ENCODE results near the gene TBC1D24.

The TBC1D24 gene

DNA sequence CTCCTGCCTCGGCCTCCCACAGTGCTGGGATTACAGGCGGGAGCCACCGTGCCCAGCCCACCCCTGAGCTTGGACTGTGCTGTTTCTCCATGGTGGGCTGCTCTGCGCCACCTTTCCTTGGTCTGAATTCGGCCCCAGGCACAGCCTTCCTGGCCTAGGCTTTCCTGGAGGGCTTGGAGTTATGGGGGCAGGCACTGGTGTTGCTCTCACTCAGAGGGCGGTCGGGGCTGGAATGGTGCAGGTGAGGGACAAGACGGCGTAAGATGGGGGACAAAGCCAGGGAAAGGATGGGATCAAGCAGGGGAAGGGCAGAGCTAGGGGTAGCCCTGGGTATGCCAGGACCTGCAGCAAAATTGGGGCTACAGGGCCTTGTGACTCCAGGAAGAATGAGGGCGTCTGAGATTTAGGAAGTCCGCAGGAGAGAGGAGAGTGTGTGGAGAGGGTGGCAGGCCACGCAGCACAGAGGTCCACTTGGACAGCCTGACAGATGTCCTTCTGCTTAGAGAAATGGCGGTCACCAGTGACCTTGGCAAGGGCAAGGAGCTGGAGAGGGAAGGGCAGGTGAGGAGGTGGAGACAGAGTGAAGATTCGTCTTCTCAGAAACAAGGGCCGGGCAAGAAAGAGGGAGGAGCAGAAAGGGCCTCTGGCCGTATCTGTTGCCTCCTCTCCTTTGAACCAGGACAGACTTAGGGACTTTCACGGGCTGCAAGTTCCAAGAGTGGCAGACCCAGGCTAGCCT lies 37.2 kb downstream of the TBC1D24 start:
- H3F3A ChIP-seq (ENCODE audit: insufficient read depth, low read length): no peaks in the 10 kb centered on the region
- H3K27ac ChIP-seq (ENCODE audit: low read depth, low read length, poor library complexity, severe bottlenecking): no peak overlapping the region
- no peak overlapping the region for H2AFZ ChIP-seq (ENCODE audit: low read length)
- H4K20me1 ChIP-seq (ENCODE audit: insufficient read depth, low read length): no peaks in the 10 kb centered on the region
- no peak overlapping the region for H3K9ac ChIP-seq (ENCODE audit: low read length)
- no peak overlapping the region for H3K4me3 ChIP-seq (ENCODE audit: low read depth, low read length, poor library complexity, severe bottlenecking)
- no peaks in the 10 kb centered on the region for H3K9me3 ChIP-seq (ENCODE audit: low read length)
- H3K4me2 ChIP-seq (ENCODE audit: low read length): no peak overlapping the region
- TF ChIP-seq, protein P1, sequence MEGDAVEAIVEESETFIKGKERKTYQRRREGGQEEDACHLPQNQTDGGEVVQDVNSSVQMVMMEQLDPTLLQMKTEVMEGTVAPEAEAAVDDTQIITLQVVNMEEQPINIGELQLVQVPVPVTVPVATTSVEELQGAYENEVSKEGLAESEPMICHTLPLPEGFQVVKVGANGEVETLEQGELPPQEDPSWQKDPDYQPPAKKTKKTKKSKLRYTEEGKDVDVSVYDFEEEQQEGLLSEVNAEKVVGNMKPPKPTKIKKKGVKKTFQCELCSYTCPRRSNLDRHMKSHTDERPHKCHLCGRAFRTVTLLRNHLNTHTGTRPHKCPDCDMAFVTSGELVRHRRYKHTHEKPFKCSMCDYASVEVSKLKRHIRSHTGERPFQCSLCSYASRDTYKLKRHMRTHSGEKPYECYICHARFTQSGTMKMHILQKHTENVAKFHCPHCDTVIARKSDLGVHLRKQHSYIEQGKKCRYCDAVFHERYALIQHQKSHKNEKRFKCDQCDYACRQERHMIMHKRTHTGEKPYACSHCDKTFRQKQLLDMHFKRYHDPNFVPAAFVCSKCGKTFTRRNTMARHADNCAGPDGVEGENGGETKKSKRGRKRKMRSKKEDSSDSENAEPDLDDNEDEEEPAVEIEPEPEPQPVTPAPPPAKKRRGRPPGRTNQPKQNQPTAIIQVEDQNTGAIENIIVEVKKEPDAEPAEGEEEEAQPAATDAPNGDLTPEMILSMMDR (IDR thresholded peaks at IDR 0.05; ENCODE audit: low read length): no peak
- TF ChIP-seq EZH2 (IDR thresholded peaks at IDR 0.05; ENCODE audit: borderline replicate concordance, low read length): no peak
- H3K79me2 ChIP-seq (ENCODE audit: insufficient read depth, low read length): peaks cover 27% of the 10 kb centered on the region
- no peaks in the 10 kb centered on the region for H3K27me3 ChIP-seq (ENCODE audit: insufficient read depth, low read length)
- no peaks in the 10 kb centered on the region for H3K36me3 ChIP-seq (ENCODE audit: insufficient read depth, low read length)
- H3K4me1 ChIP-seq (ENCODE audit: insufficient read depth, low read length, severe bottlenecking): peaks cover 43% of the 10 kb centered on the region
- no peaks in the 10 kb centered on the region for H3K9me2 ChIP-seq (ENCODE audit: low read depth, low read length)

GRCh38 chr16:2512735-2513404 lies 37.9 kb downstream of the TBC1D24 start:
- TF ChIP-seq, protein P1 (IDR thresholded peaks at IDR 0.05; ENCODE audit: low read length): peak; percentile 59
- TF ChIP-seq EZH2 (IDR thresholded peaks at IDR 0.05; ENCODE audit: borderline replicate concordance, low read length): no peak
- peak overlapping the region; percentile 71 for H3K9ac ChIP-seq (ENCODE audit: low read length)
- H2AFZ ChIP-seq (ENCODE audit: low read length): peak overlapping the region; percentile 93; the same call in 1 of the 2 replicates
- peak overlapping the region; percentile 75 for H3K4me3 ChIP-seq (ENCODE audit: low read depth, low read length, poor library complexity, severe bottlenecking)
- no peaks in the 10 kb centered on the region for H4K20me1 ChIP-seq (ENCODE audit: insufficient read depth, low read length)
- no peaks in the 10 kb centered on the region for H3F3A ChIP-seq (ENCODE audit: insufficient read depth, low read length)
- H3K4me1 ChIP-seq (ENCODE audit: insufficient read depth, low read length, severe bottlenecking): peaks cover 41% of the 10 kb centered on the region
- no peaks in the 10 kb centered on the region for H3K36me3 ChIP-seq (ENCODE audit: insufficient read depth, low read length)
- peak overlapping the region; percentile 77 for H3K27ac ChIP-seq (ENCODE audit: low read depth, low read length, poor library complexity, severe bottlenecking)
- no peaks in the 10 kb centered on the region for H3K9me3 ChIP-seq (ENCODE audit: low read length)
- H3K79me2 ChIP-seq (ENCODE audit: insufficient read depth, low read length): peaks cover 31% of the 10 kb centered on the region
- H3K4me2 ChIP-seq (ENCODE audit: low read length): peak overlapping the region; percentile 92
- no peaks in the 10 kb centered on the region for H3K9me2 ChIP-seq (ENCODE audit: low read depth, low read length)
- no peaks in the 10 kb centered on the region for H3K27me3 ChIP-seq (ENCODE audit: insufficient read depth, low read length)

DNA sequence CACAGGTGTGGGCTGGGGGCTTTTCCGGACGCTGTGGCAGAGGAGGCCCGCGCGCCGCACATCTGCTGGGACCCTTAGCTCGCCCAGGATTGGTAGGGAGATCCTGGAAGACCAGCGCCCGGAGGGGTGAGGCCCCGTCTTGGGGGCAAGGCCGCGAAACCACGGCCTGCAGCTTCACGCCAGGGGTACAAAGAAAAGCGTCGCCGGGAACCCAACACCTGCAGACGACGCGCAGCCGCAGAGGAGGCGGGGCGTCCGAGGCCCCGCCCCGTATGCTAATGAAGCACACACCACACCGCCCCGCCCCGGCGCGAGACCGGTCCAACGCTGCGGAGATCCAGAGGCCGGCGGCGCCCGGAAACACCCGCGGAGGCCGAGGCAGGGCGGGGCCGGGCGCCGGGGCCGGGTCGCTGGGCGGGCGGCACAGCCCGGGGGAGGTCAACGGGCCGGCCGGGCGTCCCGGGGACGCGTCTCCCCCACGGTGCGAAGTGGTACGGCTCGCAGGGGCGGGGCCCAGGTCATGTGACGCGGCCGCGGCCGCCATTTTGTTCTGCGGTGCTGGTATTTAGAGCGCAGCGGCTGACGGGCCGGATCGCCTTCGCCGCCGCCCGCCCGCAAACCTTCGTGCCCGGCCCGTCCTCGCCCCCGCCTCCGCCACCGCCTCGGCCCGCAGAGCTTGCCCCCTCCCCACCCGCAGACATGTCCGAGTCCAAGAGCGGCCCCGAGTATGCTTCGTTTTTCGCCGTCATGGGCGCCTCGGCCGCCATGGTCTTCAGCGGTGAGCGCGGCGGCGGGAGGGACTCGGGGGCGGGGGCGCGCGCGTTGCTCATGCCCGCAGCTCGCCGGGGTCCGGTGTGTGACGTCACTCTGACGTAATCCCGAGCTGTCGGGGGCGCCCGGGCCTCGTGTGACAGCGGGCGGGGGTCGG lies 38.7 kb downstream of the TBC1D24 start, which contains the start of gene ATP6V0C:
ATP6V0C (plus strand) TSS at position 548 of the 928 bp plus-strand sequence; CDS start at position 700, 152 bp downstream.
- Histone ChIP-seq H3K9me3 (ENCODE audit: low read length) (no peaks in the 10 kb centered on the region), H3K4me1 (ENCODE audit: insufficient read depth, low read length, severe bottlenecking) (peaks cover 41% of the 10 kb centered on the region), H3K79me2 (ENCODE audit: insufficient read depth, low read length) (peaks cover 33% of the 10 kb centered on the region), H3F3A (ENCODE audit: insufficient read depth, low read length) (no peaks in the 10 kb centered on the region), H3K4me3 (ENCODE audit: low read depth, low read length, poor library complexity, severe bottlenecking) (peak within 1 kb of the TSS; percentile 75), H4K20me1 (ENCODE audit: insufficient read depth, low read length) (no peaks in the 10 kb centered on the region), H3K27ac (ENCODE audit: low read depth, low read length, poor library complexity, severe bottlenecking) (peak within 1 kb of the TSS; percentile 77), H3K9me2 (ENCODE audit: low read depth, low read length) (no peaks in the 10 kb centered on the region), H3K27me3 (ENCODE audit: insufficient read depth, low read length) (no peaks in the 10 kb centered on the region), H3K9ac (ENCODE audit: low read length) (peak within 1 kb of the TSS; percentile 71), H2AFZ (ENCODE audit: low read length) (peak within 1 kb of the TSS; percentile 93; the same call in 1 of the 2 replicates), H3K36me3 (ENCODE audit: insufficient read depth, low read length) (no peaks in the 10 kb centered on the region), H3K4me2 (ENCODE audit: low read length) (peak within 1 kb of the TSS; percentile 92)
- TF ChIP-seq EZH2 (IDR thresholded peaks at IDR 0.05; ENCODE audit: borderline replicate concordance, low read length): no peak
- TF ChIP-seq, protein P1 (IDR thresholded peaks at IDR 0.05; ENCODE audit: low read length): no peak

Data from OCI-LY1 (cell line).